SU-DHL-6 (cell line): Measurements from ENCODE around the gene SBNO2.

Source experiments
- H2AFZ ChIP-seq: fragments of 200-600 bp; sonication (generic); 2 replicates; pipeline ENCODE4 v1.6.1; 2014; ENCODE audit warnings: low read depth, mild to moderate bottlenecking, moderate library complexity, mixed read lengths, antibody characterized with exemption, low read length; ENCODE audit not compliant: severe bottlenecking
- H3F3A ChIP-seq: fragments of 200-600 bp; shearing (Covaris generic); 2 replicates; pipeline ENCODE4 v1.6.0; 2016; ENCODE audit warnings: antibody characterized with exemption, mild to moderate bottlenecking; ENCODE audit not compliant: insufficient read depth
- H3K27ac ChIP-seq: fragments of 200-600 bp; sonication (generic); 2 replicates; pipeline ENCODE4 v1.5.1; 2016; ENCODE audit warnings: low read depth, mild to moderate bottlenecking, low read length, moderate library complexity, mixed read lengths
- H3K27me3 ChIP-seq: fragments of 200-600 bp; sonication (generic), shearing (Covaris generic); 2 replicates; pipeline ENCODE4 v1.6.0; 2014; ENCODE audit warnings: mild to moderate bottlenecking, low read length
- H3K36me3 ChIP-seq: fragments of 200-600 bp; sonication (generic); 2 replicates; pipeline ENCODE4 v1.6.1; 2014; ENCODE audit warnings: mild to moderate bottlenecking, low read length, mixed read lengths
- H3K4me2 ChIP-seq: fragments of 300-600, 200-600 bp; shearing (Covaris generic), sonication (generic); 2 replicates; pipeline ENCODE4 v1.6.0; 2014; ENCODE audit warnings: low read length, low read depth, mild to moderate bottlenecking; ENCODE audit not compliant: poor library complexity, severe bottlenecking
- H3K4me3 ChIP-seq: fragments of 200-600 bp; sonication (generic); 2 replicates; pipeline ENCODE4 v1.5.1; 2014; ENCODE audit warnings: antibody characterized with exemption, low read length, mild to moderate bottlenecking, mixed read lengths; ENCODE audit not compliant: insufficient read depth, poor library complexity, severe bottlenecking
- H3K79me2 ChIP-seq: fragments of 200-600 bp; sonication (generic); 2 replicates; pipeline ENCODE4 v1.6.1; 2014; ENCODE audit warnings: mild to moderate bottlenecking, low read length, moderate library complexity; ENCODE audit not compliant: insufficient read depth
- H3K9ac ChIP-seq: fragments of 200-600 bp; sonication (generic); 2 replicates; pipeline ENCODE4 v1.7.0; 2014; ENCODE audit warnings: mild to moderate bottlenecking, low read length
- H3K9me2 ChIP-seq: fragments of 200-600 bp; sonication (generic); replicated peaks from 2 replicates; pipeline ENCODE4 v1.6.1; 2014; ENCODE audit warnings: low read length; ENCODE audit not compliant: insufficient read depth
- H3K9me3 ChIP-seq: fragments of 200-600 bp; sonication (generic); 2 replicates; pipeline ENCODE4 v1.6.1; 2014; ENCODE audit warnings: low read length, mixed read lengths; ENCODE audit not compliant: insufficient read depth
- H4K20me1 ChIP-seq: fragments of 200-600 bp; sonication (generic); 2 replicates; pipeline ENCODE4 v1.6.1; 2014; ENCODE audit warnings: low read depth, mild to moderate bottlenecking, antibody characterized with exemption, low read length, moderate library complexity, mixed read lengths
- EZH2phosphoT487 ChIP-seq: fragments of 200-600 bp; sonication (generic), shearing (Covaris generic); conservative IDR thresholded peaks from 2 replicates; pipeline ENCODE4 v1.6.1; 2018; ENCODE audit warnings: mild to moderate bottlenecking, antibody characterized with exemption, low read length, moderate library complexity, mixed read lengths
- TF ChIP-seq, protein P1 (sequence below): fragments of 200-600 bp; sonication (generic); IDR thresholded peaks from one replicate; pipeline ENCODE4 v1.5.1; 2017; ENCODE audit warnings: antibody characterized with exemption, mild to moderate bottlenecking, low read length, moderate library complexity; ENCODE audit not compliant: insufficient read depth, poor library complexity, severe bottlenecking

The SBNO2 gene

DNA sequence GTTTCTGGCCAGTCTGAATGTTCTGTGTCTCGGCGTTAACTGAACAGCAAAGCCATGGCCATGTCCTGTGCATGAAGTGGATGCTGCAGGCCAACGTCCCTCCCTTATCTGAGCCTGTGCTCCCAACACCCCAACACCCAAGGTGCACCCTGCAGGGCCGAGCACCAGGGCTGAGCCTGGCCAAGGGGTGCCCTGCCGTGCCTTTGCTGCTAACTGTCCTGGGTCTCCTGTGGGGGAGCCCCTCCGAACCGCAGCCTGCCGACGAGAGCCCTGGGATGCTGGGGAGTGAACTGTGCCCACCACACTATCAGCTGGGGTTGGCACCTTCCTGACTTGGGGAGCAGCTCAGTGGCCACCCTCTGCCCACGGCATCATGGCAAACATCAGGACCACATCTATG is 52.7 kb downstream of the SBNO2 start:
- no peak overlapping the region for H3K4me2 ChIP-seq
- TF ChIP-seq EZH2phosphoT487, result no peak
- TF ChIP-seq, protein P1, sequence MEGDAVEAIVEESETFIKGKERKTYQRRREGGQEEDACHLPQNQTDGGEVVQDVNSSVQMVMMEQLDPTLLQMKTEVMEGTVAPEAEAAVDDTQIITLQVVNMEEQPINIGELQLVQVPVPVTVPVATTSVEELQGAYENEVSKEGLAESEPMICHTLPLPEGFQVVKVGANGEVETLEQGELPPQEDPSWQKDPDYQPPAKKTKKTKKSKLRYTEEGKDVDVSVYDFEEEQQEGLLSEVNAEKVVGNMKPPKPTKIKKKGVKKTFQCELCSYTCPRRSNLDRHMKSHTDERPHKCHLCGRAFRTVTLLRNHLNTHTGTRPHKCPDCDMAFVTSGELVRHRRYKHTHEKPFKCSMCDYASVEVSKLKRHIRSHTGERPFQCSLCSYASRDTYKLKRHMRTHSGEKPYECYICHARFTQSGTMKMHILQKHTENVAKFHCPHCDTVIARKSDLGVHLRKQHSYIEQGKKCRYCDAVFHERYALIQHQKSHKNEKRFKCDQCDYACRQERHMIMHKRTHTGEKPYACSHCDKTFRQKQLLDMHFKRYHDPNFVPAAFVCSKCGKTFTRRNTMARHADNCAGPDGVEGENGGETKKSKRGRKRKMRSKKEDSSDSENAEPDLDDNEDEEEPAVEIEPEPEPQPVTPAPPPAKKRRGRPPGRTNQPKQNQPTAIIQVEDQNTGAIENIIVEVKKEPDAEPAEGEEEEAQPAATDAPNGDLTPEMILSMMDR, result no peak
- H3K4me3 ChIP-seq, result no peak overlapping the region
- no peaks in the 10 kb centered on the region for H3F3A ChIP-seq
- no peaks in the 10 kb centered on the region for H3K27me3 ChIP-seq
- no peaks in the 10 kb centered on the region for H4K20me1 ChIP-seq
- H3K9me2 ChIP-seq, result no peaks in the 10 kb centered on the region
- H3K9ac ChIP-seq, result no peak overlapping the region
- H3K27ac ChIP-seq, result no peak overlapping the region
- no peaks in the 10 kb centered on the region for H3K9me3 ChIP-seq
- H3K36me3 ChIP-seq, result no peaks in the 10 kb centered on the region
- H2AFZ ChIP-seq, result no peak overlapping the region
- H3K79me2 ChIP-seq, result no peaks in the 10 kb centered on the region

DNA sequence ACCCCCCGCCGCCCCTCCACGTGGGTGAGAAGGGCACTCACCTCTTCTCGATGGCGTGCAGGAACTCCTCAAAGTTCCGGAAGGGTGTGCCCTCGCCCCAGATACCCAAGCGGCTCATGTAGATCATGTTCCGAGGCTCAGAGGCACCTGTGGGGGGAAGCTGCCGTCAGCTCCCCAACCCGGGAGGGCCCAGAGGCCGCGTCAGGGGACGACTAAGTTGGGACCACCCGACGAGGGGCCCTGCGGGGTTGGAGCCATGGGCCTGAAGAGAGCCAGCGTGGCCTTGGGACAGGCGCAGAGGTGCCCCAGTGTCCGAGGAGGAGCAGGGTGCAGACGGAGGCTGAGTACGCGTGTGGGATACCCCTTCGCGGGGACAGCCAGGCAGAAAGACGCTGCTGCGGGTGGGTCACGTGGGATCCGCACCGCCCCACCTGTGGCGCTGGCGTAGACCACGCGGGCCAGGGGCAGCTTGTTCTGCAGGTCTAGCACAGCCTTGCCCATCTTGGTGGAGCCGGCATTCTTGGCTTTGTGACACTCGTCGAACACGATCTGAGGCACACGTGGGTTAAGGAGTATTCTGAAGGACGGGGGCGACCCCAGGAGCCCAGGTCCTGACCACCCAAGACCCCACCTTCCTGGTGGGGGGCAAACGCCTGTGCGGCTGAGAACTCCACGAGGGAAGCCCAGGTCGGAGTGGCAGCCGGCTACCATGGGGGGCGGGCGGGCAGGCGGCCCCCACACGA is 54.4 kb downstream of the SBNO2 start:
- no peaks in the 10 kb centered on the region for H3K79me2 ChIP-seq
- H3K9ac ChIP-seq, result no peak overlapping the region
- no peaks in the 10 kb centered on the region for H3K9me3 ChIP-seq
- no peak overlapping the region for H3K4me2 ChIP-seq
- no peak overlapping the region for H3K4me3 ChIP-seq
- no peaks in the 10 kb centered on the region for H3F3A ChIP-seq
- H3K9me2 ChIP-seq, result no peaks in the 10 kb centered on the region
- TF ChIP-seq, protein P1, result no peak
- no peak for TF ChIP-seq EZH2phosphoT487
- no peaks in the 10 kb centered on the region for H4K20me1 ChIP-seq
- no peak overlapping the region for H2AFZ ChIP-seq
- H3K27me3 ChIP-seq, result no peaks in the 10 kb centered on the region
- H3K27ac ChIP-seq, result no peak overlapping the region
- H3K36me3 ChIP-seq, result no peaks in the 10 kb centered on the region

DNA sequence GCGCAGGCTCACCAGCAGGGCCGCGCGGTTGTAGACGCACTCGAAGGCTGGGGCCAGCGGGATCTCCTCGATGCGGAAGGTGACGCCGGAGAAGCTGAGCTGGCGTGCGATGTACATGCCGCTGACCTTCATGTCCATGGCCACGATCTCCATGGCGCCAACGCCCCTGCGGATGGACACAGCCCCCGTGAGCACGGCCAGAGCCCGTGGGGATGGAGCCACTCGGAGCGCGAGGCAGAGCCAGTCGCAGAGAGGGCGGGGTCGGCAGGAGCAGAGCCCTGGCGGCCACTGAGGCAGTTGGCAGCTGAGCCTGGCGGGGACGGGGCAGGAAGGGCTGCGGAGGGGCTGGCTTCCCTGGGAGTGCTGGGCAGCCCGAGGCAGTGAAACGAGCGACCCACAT is 55.1 kb downstream of the SBNO2 start:
- no peak overlapping the region for H3K4me3 ChIP-seq
- no peak overlapping the region for H3K27ac ChIP-seq
- H2AFZ ChIP-seq, result no peak overlapping the region
- no peak for TF ChIP-seq EZH2phosphoT487
- TF ChIP-seq, protein P1, result no peak
- no peak overlapping the region for H3K4me2 ChIP-seq
- no peaks in the 10 kb centered on the region for H3F3A ChIP-seq
- no peaks in the 10 kb centered on the region for H3K9me3 ChIP-seq
- no peaks in the 10 kb centered on the region for H3K79me2 ChIP-seq
- H3K9me2 ChIP-seq, result no peaks in the 10 kb centered on the region
- no peaks in the 10 kb centered on the region for H4K20me1 ChIP-seq
- H3K9ac ChIP-seq, result no peak overlapping the region
- no peaks in the 10 kb centered on the region for H3K36me3 ChIP-seq
- H3K27me3 ChIP-seq, result no peaks in the 10 kb centered on the region
